Transverse colon (tissue), 3 donors: ENCODE measurements around the gene BBX.

Experiments used
- CTCF ChIP-seq, 5 experiments: fragments of 200-600 bp in 3 of 5; fragments of 450-650 bp in 2 of 5; sonication (generic) in 3 of 5; IDR thresholded peaks; 1 replicate in 2 of 5; 2 replicates in 3 of 5; pipeline ENCODE4 v1.5.1; 2016 to 2017; ENCODE audit warnings: antibody characterized with exemption in 5 of 5, inconsistent platforms in 3 of 5, mild to moderate bottlenecking in 2 of 5, moderate library complexity in 1 of 5
- POLR2A ChIP-seq: fragments of 450-650 bp; IDR thresholded peaks from one replicate; pipeline ENCODE4 v1.6.1; 2016; ENCODE audit warnings: antibody characterized with exemption, mild to moderate bottlenecking, moderate library complexity

GRCh38 chr3:107734317-107734716, 211.6 kb downstream of the BBX start:
- TF ChIP-seq CTCF (IDR thresholded peaks at IDR 0.05) (no peak), POLR2A (no peak)
